GM21786 (cell line): ENCODE data around the gene KCNH8.

ENCODE experiments used
- ATAC-seq: cut with Tn5 transposase; IDR thresholded peaks from one replicate; pipeline ENCODE4 v1.9.1; 2021; ENCODE audit not compliant: unreplicated experiment

The KCNH8 gene

GRCh38 chr3:19576343-19576742, 428.0 kb downstream of the KCNH8 start:
- no peak for ATAC-seq
